HG02852 (cell line): ENCODE results near the gene CENPU.
"Not testable (repeated sequence)": the region's sequence is repeated elsewhere in the genome, so short reads cannot be mapped to it uniquely, and the experiment has no call there.

Experiments used
- ATAC-seq: cut with Tn5 transposase; IDR thresholded peaks from one replicate; pipeline ENCODE4 v1.9.1; 2021; ENCODE audit warnings: mild to moderate bottlenecking, moderate library complexity; ENCODE audit not compliant: unreplicated experiment

The CENPU gene

GRCh38 chr4:184752496-184753275 is 18.8 kb upstream of the CENPU start:
- no peak for ATAC-seq

GRCh38 chr4:184751585-184751956 is 17.7 kb upstream of the CENPU start:
- no peak for ATAC-seq

- no peak for ATAC-seq
Observed at GRCh38 chr4:184750926-184751584, 17.2 kb upstream of the CENPU start.

- ATAC-seq, result no peak
Observed at GRCh38 chr4:184748251-184748652, 14.4 kb upstream of the CENPU start.

- ATAC-seq, result no peak
Observed at GRCh38 chr4:184747034-184747830, 13.3 kb upstream of the CENPU start.

- no peak for ATAC-seq
Observed at GRCh38 chr4:184745831-184746795, 12.2 kb upstream of the CENPU start.

- no peak for ATAC-seq
Observed at GRCh38 chr4:184744236-184744635, 10.3 kb upstream of the CENPU start.

- ATAC-seq, result no peak
Observed at GRCh38 chr4:184743650-184744049, 9.8 kb upstream of the CENPU start.

- ATAC-seq, result not testable (repeated sequence)
Observed at GRCh38 chr4:184741651-184742050, 7.8 kb upstream of the CENPU start.

- no peak for ATAC-seq
Observed at GRCh38 chr4:184740980-184741391, 7.1 kb upstream of the CENPU start.

- ATAC-seq, result not testable (repeated sequence)
Observed at GRCh38 chr4:184739575-184739974, 5.7 kb upstream of the CENPU start.

GRCh38 chr4:184734758-184735157 is 862 bp upstream of the CENPU start:
- ATAC-seq, result no peak

- no peak for ATAC-seq
Observed at GRCh38 chr4:184732126-184732525, 1.8 kb downstream of the CENPU start.

- no peak for ATAC-seq
Observed at GRCh38 chr4:184731056-184731455, 2.8 kb downstream of the CENPU start.

GRCh38 chr4:184729946-184730345 is 4.0 kb downstream of the CENPU start:
- ATAC-seq, result no peak

- ATAC-seq, result no peak
Observed at GRCh38 chr4:184728858-184729257, 5.0 kb downstream of the CENPU start.

- ATAC-seq, result no peak
Observed at GRCh38 chr4:184727430-184727829, 6.5 kb downstream of the CENPU start.

- no peak for ATAC-seq
Observed at GRCh38 chr4:184722798-184723197, 11.1 kb downstream of the CENPU start.

GRCh38 chr4:184721254-184721653 is 12.6 kb downstream of the CENPU start:
- ATAC-seq, result no peak

GRCh38 chr4:184719407-184719806 is 14.5 kb downstream of the CENPU start:
- ATAC-seq, result no peak

- no peak for ATAC-seq
Observed at GRCh38 chr4:184715526-184715925, 18.4 kb downstream of the CENPU start.
